GM18858 (cell line): Measurements from ENCODE around the gene SARDH.

Experiments used
- ATAC-seq: cut with Tn5 transposase; IDR thresholded peaks from one replicate; pipeline ENCODE4 v1.9.1; 2021; ENCODE audit not compliant: unreplicated experiment

SARDH gene

GRCh38 chr9:133653638-133654037 lies 84.5 kb downstream of the SARDH start:
- ATAC-seq = no peak

GRCh38 chr9:133650026-133650425 lies 88.1 kb downstream of the SARDH start:
- no peak for ATAC-seq

GRCh38 chr9:133649194-133649593 lies 89.0 kb downstream of the SARDH start:
- ATAC-seq = no peak

GRCh38 chr9:133647765-133648469 lies 90.2 kb downstream of the SARDH start:
- ATAC-seq = no peak

- no peak for ATAC-seq
Measured at GRCh38 chr9:133647148-133647547, 91.0 kb downstream of the SARDH start.

- no peak for ATAC-seq
Measured at GRCh38 chr9:133645021-133645765, 93.0 kb downstream of the SARDH start.

- no peak for ATAC-seq
Measured at GRCh38 chr9:133643978-133644760, 94.0 kb downstream of the SARDH start.

- no peak for ATAC-seq
Measured at GRCh38 chr9:133643362-133643755, 94.8 kb downstream of the SARDH start.

GRCh38 chr9:133642708-133643361 lies 95.3 kb downstream of the SARDH start:
- ATAC-seq = no peak

- no peak for ATAC-seq
Measured at GRCh38 chr9:133641861-133642595, 96.1 kb downstream of the SARDH start.

GRCh38 chr9:133641396-133641655 lies 96.8 kb downstream of the SARDH start:
- ATAC-seq = no peak

- no peak for ATAC-seq
Measured at GRCh38 chr9:133640580-133641395, 97.4 kb downstream of the SARDH start.

GRCh38 chr9:133640160-133640559 lies 98.0 kb downstream of the SARDH start:
- no peak for ATAC-seq

- ATAC-seq = no peak
Measured at GRCh38 chr9:133639613-133640012, 98.5 kb downstream of the SARDH start.

- no peak for ATAC-seq
Measured at GRCh38 chr9:133638711-133639110, 99.4 kb downstream of the SARDH start.

- no peak for ATAC-seq
Measured at GRCh38 chr9:133638076-133638475, 100.1 kb downstream of the SARDH start.

- no peak for ATAC-seq
Measured at GRCh38 chr9:133637451-133638055, 100.6 kb downstream of the SARDH start.

GRCh38 chr9:133636902-133637301 lies 101.2 kb downstream of the SARDH start:
- ATAC-seq = no peak
